HG02870 (cell line): Measurements from ENCODE around the gene MAPK11.

Experiments
- ATAC-seq: cut with Tn5 transposase; IDR thresholded peaks from one replicate; pipeline ENCODE4 v1.9.1; 2021; ENCODE audit warnings: mild to moderate bottlenecking, moderate library complexity; ENCODE audit not compliant: unreplicated experiment

The MAPK11 gene

DNA sequence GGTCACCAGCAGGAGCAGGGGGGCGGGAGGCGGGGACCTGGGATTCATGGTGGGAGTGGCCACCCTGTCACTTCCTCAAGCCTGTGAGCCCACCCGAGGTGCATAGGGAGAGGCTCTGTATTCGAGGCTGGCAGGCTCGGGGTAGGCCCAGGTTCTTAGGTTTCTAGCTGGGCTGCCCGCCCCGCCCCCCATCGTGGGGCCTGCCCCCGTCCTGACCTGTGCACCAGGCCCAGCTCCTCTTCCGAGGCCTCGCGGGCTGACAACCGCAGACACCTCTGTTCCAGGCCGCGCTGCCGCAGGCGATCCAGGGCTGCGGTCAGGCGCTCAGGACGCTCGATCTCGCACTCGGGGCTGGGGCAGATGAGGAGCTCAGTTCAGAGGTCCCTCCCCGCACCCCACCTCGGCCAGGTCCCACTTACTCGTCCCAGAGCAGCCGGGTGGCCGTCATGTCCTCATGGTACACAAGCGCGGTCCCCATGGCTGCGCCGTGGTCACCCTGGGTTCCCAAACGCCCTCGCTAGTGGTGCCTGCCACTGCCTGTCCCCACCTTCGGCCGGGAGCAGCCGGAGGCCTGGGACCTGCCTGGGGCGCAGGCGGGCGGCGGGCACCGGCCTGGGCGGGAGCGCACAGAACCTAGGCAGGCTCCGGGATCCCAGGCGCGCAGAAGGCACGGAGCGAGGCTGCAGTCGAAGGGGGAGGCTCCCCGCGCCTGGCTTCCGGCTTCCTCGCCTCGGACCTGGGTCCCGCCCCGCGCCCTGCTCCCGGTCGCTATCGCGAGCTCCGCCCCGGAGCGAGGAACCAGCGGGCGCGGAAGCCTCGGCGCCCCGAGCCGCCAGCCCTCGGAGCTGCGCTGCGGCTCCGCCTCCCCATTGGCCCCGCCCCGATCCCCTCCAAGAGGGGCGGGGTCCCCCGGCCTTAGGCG is 19.4 kb downstream of the MAPK11 start, which contains the start of gene HDAC10:
HDAC10 (minus strand) TSS at position 711 of the 922 bp plus-strand sequence; CDS start at position 478, 233 bp downstream.
- peak; percentile 49 for ATAC-seq

DNA sequence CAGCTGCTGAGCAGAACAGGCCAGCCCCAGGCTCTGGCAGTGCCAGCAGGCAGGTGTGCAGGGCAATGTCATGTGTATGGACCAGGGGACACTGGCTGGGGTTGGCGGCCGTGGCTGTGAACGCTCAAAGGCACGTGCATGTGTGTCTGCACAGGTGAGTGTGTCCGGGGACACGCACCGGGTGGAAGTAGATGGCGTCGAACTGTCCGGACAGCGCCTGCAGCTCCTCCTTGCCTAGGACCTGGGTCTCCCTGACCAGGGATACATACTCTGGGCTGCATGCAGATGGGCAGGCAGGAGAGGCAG is 20.0 kb downstream of the MAPK11 start:
- ATAC-seq: no peak

DNA sequence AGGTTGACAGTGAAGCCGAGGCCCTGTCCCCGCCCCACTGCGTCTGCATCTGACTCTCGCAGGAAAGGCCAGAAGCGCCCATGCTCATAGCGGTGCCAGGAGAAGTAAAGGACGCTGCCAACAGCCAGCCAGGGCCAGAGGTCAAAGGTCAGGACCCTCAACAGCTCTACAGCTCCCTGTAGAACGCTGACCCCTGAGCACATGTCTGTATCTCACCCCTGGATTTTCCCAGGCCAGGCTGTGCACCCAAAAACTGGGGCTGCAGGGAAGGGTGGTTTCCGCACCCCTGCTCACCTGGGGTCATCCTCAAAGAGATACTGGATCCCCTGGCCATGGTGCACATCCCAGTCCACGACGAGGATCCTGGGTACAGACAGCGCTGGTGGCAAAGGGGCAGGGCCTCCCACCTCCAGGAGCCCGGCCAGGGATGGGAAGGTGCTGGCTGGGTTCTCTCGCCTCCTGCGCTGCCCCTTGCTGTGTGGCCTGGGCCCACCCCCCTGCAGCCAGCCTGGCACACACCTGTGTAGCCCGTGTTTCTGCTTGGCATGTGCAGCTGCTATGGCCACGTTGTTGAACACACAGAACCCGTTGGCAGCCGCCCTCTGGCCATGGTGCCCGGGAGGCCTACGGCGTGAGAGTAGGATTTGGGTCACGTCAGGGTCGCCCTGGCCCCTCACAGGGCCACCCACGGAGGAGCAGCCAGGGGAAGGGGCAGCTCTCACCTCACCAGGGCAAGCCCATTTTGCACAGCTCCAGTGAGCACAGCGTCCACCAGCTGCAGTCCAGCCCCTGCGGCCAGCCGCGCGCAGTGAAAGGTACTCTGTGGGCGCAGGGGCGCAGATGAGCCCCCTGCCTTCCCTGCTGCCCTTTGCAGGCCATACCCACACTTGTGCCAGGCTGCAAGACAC is 20.6 kb downstream of the MAPK11 start:
- no peak for ATAC-seq

DNA sequence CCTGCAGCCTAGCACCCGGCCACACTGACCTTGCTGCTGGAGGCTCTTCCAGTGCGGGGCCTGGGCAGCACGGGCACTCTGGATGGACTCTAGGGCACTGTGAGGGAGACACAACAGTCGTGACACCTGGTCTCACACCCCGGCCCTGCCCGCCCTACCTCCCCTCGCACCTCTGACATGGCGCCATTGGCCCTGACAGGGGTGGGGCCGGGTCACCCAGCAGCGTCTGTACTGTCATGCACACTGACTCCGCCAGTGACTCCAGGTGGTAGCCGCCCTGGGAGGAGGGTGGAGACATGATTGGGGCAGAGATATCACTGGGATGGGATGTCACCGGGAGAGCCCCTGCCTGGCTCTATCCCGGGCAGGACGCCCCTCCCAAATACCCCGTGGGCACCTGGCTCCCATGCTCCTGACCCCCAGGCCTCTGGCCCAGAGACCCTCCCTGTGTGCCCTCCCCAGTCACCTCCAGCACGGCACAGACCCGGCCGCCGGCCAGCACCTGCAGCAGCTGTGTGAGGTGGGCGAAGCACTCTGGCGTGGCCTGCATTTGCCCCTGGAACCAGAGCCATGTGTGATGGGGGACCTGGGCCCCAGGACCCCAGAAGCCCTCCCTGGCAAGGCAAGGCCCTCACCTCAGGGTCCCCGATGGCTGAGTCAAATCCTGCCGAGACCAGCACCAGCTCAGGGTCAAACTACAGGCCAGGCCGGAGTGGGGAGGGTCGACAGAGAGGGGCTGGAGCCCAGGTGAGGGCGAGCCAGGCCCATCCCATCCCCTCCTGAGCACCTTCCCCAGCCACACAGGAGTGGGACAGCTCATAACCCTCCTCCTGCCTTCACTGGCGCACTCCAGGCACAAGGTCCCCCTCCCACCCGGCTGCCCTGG is 21.7 kb downstream of the MAPK11 start:
- no peak for ATAC-seq

DNA sequence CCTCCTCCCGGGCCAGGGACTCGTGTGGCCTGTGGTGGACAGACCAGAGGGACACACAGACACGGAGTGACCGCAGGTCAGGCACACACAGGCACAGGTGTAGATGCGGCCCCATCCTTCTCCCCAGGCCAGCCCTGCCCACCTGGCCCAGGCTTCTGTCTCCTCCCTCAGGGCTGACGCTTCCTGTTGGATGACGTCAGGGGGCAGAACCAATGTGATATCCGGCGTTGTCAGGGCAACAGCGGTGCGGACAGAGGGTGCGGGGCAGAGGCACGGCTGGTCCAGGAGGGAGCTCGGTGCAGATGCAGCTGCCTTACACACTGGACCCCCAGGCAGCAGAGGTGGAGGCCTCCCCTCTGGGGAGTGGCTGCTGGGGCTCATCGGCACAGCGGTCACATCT is 22.4 kb downstream of the MAPK11 start:
- no peak for ATAC-seq

DNA sequence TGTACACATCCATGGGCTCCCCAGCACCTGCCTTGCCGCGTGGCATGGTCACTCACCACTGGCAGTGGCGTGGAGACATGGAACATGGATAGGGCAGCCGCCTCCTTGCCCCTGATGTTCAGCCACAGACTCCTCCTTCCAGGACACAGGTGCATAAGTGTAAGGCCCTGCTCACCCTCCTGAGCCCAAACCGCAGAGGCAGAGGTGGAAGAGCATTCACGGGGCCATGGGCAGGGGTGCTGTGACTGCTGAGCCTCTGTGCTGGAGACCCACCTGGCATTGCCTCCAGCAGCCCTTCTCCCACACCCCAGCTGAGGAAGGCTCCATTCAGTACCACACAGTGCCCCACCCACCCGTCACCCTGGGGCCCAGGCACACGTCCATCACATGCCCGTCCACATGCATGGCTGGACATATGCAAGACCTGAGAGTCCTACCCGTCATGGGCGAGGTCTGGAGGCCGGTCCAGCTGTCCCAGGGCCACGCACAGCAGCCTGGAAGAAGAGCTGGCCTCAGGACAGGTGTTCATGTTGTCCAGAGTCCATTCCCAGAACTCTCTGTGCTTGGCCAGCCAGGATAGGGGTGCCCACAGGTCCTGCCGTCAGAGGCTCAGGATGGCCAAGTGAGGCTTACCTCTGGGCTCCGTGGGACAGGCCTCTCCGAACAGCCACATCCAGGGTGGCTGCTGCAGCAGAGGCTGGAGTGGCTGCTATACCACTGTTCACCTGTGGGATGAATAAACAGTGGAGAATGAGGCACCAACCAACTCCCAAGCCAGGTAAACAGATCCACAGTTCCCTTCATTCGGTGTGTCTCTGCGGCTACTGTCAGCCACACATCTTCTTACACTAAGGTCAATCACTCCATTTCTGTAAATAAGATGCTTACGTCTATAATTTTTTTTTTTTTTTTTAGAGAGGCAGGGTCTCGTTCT is 23.7 kb downstream of the MAPK11 start:
- no peak for ATAC-seq

DNA sequence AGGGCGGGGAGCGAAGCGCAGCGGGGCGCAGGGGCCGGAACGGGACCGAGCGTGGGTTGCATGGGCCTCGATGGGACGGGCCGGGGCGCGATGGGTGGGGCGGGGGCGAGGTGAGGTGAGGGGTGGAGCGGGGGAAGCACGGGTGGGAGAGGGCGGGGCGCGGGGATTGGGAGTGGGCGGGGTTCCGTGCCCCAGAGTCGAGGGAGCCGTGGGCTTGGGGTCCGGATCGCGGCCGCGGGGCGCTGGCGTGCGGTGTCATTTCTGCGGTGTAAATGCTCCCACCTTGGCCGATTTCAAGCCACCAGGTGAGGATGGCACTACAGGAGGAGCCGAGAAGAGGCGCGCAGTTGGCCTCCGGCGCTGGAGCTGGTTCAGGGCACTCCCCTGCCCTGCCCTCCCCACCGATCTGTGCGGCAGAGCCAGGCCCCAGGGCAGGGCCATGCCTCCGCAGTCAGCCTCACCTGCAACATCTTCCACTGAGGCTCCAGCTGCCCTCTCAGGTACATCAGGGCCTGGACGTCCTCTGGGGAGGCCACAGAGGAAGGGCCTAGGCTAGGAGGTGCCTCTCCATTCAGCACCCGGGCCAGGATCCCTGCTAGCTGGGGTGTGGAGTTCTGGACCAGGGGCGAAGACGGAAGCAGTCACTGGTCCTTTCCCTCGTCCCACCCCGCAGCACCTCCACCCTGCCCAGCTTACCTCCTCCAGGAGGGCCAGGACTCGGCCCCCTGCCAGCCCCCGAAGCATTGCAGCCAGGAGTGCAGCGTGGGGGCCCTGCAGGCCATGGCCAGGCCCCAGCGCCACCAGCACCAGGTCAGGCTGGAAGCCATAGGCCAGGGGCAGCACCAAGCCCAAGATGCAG is 24.7 kb downstream of the MAPK11 start:
- no peak for ATAC-seq

DNA sequence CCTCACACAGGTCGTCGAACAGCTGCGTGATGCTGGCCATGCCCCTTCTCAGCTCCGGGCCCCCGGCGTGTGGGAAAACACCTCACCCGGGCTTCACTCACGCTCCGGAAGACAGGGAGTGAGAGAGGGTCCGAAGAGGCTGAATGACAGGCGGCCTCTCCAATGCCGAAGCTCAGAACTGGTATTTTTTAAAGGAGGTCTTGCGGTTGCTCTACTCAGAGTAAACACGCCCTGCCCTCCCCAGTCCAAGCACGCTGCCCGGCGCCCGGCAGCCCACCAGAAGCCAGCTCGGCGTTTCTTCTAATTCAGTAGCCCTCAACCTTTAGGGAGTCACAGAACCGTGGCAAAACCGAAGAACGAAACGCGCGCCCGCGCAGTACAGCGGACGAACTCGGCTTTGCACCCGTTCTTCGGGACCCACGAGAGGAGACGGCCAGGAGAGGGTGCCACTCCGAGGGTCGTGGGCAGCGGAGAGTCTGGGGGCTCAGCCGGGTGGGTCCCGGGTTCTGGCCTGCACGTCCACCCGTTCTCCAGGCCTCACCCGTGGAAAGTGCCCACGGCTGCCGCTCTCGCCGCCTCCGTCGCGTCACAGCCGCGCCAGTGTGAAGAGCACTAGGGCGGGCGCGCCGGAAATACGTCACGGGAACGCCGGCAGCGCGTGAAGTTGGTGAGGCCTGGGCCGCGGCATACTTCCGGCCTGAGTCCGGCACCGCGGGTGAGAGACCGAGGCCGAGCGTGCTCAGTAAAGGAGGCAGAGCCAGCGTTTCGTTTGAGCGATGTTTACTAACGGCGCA is 25.6 kb downstream of the MAPK11 start, which contains the start of gene TUBGCP6:
TUBGCP6 (minus strand) TSS at position 604 of the 794 bp plus-strand sequence; CDS start at position 40, 564 bp downstream.
- peak; percentile 68 for ATAC-seq

DNA sequence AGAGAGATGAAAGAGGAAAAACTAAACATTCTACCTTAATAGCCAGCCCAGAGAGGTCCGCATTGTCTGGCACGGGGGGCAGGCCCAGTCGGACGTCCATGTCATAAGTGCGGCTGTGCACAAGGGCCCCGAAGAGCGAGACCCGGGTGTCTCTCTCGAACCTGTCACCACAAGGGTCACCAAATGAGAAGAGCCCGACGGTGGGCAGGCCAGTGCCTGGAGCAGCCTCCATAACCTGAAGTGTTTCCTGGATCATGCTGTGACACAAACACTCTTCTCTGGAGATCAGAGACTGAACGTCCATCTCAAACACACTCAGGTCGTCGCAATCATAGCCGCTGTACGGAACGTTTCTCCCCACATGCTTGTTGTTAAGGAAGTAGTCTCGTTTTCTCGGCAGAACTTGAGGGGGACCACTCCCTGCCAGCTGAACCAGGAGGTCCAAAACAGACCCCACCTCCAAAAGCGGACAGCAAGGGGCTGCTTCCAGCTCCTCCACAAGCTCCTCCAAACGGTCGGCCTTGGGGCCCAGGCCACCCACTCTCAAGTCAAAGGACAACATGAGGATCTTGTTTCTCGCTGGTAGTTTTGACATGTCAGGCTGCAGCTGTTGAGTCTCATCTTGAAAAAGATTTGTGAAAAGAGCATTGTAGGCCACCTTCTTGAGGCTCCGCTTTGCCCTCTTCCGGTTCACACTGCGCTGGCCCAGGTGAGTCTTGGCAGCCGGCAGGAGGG is 26.3 kb downstream of the MAPK11 start:
- no peak for ATAC-seq

DNA sequence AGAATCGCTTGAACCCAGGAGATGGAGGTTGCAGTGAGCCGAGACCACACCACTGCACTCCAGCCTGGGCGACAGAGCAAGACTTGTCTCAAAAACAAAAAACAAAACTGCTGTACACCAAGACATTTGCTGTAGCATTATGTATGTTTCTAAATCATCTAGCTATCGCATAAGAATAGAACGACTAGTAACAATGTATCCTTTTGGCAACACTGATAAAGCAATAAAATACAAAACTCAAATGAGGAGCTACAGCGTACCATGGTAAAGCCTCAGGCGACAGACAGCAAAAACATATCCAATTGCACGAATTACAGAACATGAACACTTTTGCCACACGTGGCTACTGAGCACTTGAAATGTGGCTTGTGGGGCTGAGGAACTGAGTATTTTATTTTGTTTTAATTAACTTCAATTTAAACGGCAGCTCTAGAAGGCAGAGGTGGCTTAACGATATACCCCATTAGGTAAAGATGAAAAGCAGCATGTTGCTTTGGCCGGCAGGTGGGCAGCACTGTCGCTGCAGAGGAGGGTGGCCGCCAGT is 27.7 kb downstream of the MAPK11 start:
- no peak for ATAC-seq

DNA sequence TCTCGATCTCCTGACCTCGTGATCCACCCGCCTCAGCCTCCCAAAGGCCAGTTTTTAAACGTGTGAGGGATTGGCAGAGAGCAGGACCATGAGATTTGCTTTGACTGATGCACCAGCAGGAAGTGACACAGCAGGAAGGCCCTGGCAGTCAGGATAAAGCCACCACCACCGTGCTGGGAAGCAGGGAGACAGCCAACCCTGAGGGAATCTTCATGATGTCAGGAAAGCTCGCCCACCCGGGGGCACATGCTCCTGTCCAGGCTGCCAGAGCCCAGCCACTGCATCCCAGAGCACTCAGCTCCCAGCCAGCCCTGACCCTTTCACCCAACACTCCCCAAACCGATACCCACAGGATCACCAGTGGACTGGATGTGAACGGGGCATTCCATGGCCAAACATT is 31.4 kb downstream of the MAPK11 start:
- ATAC-seq: no peak

DNA sequence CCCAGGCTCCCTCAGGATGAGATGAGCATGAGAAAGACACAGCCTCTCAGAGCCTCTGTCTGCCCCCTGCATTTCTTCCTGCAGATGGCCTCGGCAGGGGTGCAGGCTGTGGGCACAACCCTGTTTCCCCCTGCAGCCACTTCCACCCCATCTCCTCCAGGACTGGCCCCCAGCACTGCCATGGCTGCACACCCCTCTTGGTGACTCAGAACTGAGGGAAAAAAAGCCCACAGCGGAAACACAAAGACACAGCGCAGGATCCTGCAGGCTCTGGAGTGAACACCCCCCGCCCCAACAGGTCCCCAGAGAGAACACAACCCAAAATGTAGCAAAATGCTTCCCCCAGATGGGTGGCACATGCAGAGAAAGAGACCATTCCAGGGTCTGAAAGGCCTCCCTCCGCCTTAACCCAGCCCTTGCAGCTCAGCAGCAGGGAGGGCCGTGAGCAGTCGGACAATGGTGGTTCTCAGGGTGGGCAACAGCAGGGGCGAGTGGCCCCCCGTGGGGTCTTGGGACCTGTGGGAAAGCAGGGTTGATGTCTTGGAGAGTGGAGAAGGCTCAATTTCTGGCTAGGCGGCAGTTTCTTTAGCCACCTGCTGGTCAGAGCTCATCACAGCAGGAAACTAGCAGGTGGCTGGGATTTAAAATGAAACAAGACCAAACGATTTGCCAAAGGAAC is 33.3 kb downstream of the MAPK11 start:
- ATAC-seq: no peak

DNA sequence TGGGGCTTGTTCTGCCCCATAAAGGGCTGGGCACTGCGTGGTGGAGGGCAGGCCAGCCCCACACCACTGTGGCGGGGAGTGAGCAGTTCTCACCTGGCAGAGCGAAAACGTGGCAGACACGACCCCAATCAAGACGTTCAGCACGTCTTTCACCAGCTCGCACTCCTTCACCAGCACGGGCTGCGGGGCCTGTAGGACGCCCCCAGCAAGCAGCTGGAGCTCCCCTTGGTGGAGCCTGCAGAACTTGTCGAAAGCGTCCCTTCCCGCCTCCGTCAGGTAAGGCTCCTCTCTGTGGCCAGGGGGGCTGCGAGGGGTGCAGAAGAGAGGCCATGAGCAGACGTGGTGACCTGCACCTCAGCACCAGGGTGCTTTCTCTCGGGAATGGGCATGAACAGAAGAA is 37.0 kb downstream of the MAPK11 start:
- no peak for ATAC-seq

DNA sequence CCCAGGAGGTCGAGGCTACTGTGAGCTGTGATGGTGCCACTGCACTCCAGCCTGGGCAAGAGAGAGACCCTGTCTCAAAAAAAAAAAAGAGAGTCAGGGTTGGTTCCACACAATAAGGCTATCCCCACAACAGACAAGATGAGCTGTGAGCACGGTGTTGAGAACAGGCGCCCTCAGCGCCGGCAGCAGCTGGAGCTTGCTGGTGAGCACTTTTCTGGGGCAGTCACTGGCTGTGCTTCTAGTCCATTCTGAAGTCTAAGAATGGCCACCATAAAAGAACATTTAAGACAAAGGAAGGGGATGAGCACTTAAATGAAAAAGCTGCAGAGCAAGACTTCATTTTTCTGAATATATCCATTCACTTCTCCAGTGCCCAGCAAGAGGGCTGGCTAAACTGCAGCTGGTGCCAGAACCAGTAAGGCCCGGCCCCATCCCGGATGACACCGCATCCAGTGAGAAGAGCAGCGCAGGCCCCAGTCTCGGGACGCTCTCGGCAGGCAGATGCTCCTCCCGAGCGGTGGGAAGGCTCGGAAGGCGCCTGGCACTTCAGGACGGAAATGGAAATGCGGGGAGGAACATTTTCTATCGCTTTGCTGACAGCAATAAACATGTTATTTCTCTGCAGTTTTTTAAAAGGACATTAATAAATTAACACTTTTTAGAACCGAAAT is 37.6 kb downstream of the MAPK11 start:
- ATAC-seq: no peak

DNA sequence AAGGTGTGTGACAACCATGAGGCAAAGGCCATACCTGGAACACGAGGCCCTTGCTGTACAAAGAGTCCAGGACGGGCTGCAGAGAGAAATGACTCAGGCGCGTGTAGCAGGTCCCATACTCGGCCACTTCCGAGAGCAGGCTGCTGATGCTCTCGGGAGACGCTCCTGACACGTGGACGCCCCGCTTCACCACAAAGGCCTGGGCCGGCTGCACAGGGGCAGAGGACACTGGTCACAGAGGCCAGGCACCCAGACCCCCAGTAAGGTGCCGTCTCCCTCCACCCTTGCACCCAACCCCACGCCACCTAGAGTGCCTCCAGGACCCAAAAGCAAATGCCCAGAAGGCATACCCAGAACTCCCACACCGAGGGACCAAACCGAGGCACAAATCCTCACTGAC is 40.8 kb downstream of the MAPK11 start:
- ATAC-seq: no peak

DNA sequence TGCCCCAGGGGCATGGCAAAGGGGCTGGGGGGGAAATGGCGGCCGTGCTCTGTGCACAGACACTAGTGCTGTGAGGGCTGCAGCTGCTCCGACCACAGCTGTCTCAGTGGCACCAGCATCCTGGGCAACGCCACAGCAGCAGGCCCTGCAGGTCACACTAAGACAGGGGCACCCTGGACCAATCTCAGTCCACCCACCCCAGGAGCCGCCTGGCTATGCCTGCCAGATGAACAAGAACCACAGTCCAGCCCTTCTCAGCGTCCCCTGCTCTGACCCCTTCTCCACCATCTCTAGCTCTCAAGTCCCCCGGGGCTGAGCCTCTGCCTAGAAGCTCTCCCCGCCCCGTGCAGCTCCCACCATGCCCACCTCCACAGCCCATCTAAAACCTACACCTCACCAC is 41.8 kb downstream of the MAPK11 start:
- no peak for ATAC-seq
